Activated effector memory CD4-positive, alpha-beta T cell treated with anti-CD3 and anti-CD28 coated beads, Interleukin-2, amount 50 U/mL, for 16 hours (primary cell): ENCODE results near the gene NAA16.

ENCODE experiments used
- DNase-seq: peaks from one replicate; pipeline ENCODE4 v3.0.0-alpha.2; 2020

The NAA16 gene

DNA sequence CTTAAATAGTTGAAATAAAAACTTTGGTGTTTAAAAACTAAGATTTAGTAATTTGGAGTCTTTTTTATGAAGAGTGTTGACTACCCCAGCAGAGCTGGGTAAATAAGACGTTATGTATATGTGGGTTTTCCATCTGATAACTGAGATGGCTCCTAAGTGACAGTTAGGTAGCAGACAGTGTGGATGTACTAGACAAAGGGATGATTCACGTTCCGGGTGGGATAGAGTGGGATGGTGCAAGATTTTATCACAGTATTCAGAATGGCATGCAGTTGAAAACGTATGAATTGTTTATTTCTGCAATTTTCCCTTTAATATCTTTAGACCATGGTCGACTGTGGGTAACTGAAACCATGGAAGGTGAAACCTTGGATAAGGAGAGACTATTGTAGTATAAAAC is 50.4 kb downstream of the NAA16 start:
- no peak for DNase-seq

- DNase-seq = no peak
Observed at GRCh38 chr13:41364043-41364442, 53.0 kb downstream of the NAA16 start.

- no peak for DNase-seq
Observed at GRCh38 chr13:41365631-41366030, 54.6 kb downstream of the NAA16 start.

DNA sequence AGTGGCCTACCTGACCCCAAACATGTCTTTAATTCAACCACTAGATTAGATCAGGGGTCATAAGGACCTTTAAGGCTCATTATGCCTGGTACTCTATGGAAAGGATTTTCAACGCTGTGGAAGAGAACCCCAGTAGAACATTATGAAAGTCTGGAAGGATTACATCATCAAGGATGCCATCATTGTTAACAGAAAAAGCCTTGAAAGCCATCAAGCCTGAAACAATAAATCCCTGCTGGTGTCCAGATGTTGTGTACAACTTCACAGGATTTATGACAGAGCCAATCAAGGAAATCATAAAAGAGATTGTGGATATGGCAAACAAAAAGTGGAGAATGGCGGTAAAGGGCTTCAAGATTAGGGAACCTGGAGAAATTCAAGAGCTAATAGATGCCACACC is 59.7 kb downstream of the NAA16 start:
- DNase-seq = no peak

- DNase-seq = no peak
Observed at GRCh38 chr13:41377446-41377845, 66.4 kb downstream of the NAA16 start.

GRCh38 chr13:41382431-41382830 is 71.4 kb downstream of the NAA16 start:
- DNase-seq = no peak

GRCh38 chr13:41383386-41383785 is 72.3 kb downstream of the NAA16 start:
- DNase-seq = no peak

DNA sequence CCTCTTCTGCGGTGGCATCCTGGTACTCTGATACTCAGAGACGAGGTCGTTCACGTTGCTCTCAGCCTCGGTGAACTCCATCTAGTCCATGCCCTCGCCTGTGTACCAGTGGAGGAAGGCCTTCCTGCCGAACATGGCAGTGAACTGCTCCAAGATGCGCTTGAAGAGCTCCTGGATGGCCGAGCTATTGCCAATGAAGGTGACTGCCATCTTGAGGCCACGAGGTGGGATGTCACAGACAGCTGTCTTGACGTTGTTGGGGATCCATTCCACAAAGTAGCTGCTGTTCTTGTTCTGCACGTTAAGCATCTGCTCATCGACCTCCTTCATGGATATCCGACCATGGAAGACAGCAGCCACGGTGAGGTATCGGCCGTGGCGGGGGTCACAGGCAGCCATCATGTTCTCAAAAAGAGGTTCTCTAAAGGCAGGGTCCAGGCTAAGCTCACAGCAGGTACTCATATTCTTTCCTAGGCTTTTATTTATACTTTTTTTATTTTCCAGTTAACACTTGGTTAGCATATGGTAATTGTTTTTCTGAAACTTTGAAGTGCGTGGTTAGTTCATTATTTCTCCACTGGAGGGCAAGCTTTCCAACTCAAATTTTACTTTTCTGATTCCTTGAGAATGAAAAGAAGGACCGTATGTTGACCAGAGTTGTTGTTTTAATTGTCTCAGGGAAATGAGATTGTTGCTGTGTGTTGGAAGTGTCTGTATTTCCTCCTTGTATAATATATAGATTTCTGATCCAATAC is 73.9 kb downstream of the NAA16 start:
- no peak for DNase-seq

DNA sequence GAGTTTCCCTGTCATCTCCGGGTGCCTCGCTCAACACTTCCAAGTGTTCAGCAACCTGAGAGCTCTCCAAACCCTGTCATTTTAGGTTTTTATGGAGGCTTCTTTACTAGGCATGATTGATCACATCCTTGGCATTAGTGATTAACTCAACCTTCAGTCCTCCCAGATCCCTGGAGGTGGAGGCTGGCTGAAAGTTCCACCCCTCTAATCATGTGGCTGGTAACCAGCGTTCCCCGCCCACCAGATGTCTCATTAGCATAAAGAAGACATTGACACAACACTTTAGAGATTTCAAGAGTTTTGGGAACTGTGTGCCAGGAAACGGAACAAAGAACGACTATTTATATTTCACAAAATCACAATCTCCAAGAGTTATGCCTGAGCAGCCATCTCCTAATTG is 75.1 kb downstream of the NAA16 start:
- no peak for DNase-seq

DNA sequence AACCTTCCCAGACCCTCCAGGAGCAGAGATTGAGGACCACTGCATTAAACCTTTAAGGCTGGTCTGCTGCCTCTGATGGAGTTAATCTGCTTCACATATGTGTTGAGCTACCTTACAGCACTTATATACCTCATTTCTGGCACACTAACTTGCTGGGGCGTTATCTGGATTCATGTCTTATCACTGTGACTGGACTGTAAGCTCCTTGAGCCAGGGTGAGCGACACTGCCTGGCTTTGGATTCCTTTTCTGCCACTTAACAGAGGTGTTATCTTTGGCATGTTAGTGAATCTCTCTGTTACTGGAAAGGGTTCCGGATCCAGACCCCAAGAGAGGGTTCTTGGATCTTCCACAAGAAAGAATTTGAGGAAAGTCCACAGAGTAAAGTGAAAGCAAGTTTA is 76.5 kb downstream of the NAA16 start:
- no peak for DNase-seq

DNA sequence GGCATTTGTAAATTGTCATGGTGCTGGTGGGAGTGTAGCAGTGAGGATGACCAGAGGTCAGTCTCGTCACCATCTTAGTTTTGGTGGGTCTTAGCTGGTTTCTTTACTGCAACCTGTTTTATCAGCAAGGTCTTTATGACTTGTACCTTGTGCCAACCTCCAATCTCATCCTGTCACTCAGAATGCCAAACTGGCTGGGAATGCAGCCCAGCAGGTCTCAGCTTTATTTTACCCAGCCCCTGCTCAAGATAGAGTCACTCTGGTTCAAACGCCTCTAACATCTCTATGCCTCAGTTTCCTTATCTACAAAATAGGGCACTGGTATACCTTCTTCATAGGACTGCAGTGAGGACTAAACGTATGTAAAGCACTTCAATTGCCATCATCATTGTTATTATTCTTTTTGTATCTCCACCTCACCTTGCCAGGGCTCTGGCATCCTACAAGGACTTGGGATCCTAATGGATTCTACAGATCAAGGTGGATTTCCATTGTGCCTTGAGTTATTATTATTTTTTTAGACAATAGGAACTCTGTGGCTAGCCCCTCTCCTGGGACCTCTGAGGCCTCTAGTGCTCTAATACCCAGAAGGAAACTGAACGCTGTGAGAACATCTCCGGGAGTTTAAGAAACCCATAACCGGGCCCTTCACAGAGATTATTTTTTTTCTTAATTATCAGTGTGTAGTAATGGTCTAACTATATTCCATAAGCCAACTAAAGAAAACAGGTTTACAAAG is 77.2 kb downstream of the NAA16 start:
- no peak for DNase-seq

DNA sequence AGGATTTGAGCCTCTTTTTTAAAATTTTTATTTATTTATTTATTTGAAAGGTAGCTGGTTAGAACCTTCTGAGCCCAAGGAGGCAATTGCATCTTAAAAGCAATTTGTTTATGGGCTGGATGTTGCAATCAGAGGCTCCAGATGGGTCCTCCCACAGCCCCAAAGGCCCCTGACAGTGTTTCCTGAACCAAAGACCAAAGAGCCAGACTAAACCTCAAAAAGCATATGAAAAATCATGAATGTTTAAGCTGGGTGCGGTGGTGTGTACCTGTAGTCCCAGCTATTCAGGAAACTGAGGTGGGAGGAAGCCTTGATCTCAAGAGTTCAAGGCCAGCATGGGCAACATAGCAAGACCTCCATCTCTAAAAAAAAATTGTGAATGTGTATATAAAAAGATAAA is 78.5 kb downstream of the NAA16 start:
- no peak for DNase-seq

DNA sequence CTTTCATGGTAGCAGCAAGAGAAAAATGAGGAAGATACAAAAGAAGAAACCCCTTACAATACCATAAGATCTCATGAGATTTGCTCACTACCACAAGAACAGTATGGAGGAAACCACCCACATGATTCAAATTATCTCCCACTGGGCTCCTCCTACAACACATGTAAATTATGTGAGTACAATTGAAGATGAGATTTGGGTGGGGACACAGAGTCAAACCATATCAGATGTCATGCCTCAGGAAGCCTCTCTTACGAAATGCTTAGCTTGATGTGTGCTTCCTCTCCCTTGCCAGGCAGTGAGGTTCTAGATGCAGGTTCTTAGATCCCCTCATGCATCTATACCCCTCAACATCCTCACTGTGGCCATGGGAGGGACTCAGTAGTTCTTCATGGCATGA is 83.1 kb downstream of the NAA16 start:
- DNase-seq = no peak

- no peak for DNase-seq
Observed at GRCh38 chr13:41398494-41399170, 87.6 kb downstream of the NAA16 start.

- no peak for DNase-seq
Observed at GRCh38 chr13:41401366-41401765, 90.3 kb downstream of the NAA16 start.

DNA sequence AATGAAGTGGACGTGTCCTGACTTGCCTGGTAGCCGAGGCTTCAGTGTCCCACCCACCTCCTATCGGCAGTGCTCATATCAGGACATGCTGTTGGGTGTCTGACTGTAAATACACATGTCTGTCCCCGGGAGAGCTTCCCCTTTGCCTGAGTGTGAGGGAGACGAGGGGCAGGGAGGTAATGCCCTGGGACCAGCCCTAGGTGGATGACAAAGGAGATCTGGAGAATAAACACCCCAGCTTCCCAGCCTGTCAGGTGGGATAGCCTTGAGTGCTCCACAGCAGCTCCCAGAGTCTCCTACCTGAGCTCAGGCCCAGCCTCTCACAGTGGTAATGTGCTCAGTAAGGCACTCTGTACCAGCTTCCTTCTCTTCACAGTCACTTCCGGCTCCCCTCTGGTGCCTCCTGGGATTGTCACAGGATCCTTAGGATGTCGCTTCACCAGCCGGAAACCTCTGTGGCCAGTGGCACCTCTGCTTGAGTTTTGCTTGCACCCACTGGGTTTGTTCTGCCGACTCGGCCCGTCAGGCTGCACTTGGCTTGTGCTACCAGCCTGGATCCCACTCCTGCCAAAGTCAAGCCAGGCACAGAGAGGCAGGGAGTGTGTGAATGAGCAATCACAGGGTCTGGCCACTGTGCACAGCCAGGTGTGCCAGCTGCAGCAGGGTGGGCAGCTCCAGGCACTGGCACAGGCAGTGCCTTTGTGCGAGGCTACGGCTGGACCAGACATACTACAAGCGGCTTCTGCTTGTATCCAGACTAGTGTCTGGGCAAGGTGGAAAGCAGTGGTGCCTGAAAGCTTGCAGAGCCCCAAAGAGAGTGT is 91.8 kb downstream of the NAA16 start:
- DNase-seq = no peak

- DNase-seq = no peak
Observed at GRCh38 chr13:41403983-41404382, 92.9 kb downstream of the NAA16 start.

DNA sequence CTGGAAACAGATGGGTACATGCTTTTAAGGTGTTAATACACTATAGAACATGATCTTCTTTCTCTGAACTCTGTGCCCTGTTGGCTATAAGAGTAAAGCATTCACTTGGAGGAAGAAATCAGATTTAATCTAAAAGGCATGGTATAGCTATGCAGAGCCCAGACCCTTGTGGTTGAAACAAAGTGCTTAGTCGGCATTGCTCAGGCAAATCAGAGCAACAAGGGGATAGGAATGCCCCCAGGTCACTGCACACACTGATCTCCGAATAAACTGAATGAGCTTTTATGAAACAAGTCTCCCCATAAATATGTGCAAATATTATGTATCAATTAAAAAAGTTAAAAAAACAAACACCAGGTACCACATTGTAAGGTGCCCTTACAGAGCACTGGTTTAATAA is 94.3 kb downstream of the NAA16 start:
- no peak for DNase-seq

DNA sequence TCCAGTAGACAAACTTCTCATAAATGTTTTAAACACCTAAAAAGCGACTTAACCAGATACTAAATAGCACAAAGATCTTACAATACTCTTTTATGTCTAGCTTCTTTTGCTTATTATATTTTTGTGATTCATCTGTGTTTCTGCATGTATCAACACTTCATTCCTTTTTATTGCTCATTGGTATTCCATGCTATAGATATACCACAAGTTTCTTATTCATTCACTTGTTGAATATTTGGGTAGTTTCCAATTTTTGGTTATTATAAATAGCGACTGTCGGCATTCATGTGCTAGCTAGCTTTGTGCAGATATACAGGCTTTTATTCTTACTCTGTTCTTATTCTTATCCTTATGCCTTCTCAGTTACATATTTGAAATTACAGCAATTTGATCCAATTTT is 96.3 kb downstream of the NAA16 start:
- no peak for DNase-seq

DNA sequence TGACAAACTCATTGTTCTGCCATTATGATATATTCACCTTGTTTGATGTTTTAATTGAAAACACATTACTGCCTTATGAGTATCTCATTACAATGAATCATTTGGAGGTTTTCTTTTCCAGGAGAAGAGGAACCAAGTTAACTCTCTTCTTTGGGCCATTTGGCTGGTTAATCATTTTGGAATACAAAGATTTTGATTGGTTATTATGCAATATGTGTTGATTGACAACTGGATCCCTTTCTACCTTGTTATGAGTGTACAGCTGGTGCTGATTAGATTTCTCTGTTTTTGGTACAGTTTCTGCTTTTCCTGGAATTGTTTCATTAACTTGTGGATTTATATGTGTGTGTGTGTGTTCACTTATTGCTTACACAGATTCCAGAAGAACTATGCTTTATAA is 97.1 kb downstream of the NAA16 start:
- DNase-seq = no peak

DNA sequence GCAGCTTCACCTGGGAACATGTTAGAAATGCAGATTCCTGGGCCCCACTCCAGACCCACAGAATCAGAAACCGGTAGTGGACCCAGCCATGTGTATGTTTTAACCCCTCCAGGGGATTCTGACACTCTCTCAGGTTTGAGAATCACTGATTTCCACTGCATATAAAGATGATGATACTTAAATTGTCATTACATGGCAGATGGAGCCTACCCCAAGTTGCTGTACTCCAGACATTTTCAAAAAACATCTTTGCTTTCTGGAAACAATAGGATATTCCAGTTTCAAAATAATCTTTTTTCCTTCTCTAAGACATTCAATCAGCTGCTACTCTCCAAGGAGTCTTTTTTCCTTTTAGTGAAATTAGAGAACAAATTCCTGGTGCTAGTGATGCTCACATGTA is 97.7 kb downstream of the NAA16 start:
- no peak for DNase-seq

DNA sequence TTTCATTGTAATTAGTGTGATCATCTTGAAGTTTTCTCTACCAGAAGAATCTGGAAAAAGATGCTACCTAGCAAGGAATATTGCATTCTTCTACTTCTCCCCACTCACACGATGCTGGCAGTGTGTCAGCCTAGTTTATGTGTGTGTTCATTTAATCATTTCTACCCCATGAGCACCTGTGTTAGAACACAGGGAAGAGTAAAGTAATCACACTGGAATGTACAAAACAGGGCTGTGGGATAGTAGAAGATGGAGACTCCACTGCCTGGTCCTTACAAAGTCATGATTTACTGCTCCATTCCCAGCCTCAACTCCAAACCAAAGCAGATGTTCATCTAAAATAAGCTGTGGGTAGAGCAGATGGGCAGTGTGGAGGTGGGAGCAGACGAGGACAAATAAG is 98.5 kb downstream of the NAA16 start:
- no peak for DNase-seq

DNA sequence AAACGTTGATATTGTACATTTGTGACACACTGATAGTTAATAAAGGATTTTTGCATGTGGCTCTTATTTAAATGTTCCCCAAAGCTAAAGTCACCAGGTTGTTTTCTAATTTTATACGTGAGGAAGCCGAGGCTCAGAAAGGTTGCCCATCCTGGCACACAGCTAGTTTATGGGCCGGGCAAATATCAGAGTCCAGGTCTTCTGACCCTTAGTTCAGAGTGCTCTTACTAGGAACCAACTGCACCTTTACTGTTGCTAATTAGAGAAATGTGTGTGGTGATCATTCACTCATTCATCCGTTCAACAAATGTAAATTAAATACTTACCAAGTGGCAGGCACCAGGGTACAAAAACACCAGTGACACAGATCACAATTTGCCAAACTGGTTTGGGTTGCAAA is 100.0 kb downstream of the NAA16 start:
- DNase-seq = no peak
